H1 (cell line): ENCODE results near the gene PTPRH. TPM values are rescaled to one million over a fixed set of nuclear protein-coding genes. Genes with fewer than 3 reads are reported as not detected.

ENCODE experiments used
- CTCF ChIA-PET: fragments of 300-600 bp; sonication (Branson Sonifier 250); formaldehyde crosslinking; loops from one replicate; lab custom pipeline; 2021; ENCODE audit not compliant: partially characterized antibody; lab: Charles Lee
- POLR2A ChIA-PET: fragments of 300-600 bp; sonication (Branson Sonifier 250); formaldehyde crosslinking; loops from one replicate; lab custom pipeline; 2021; ENCODE audit warnings: inconsistent platforms; ENCODE audit not compliant: partially characterized antibody; lab: Charles Lee
- DNase-seq, 2 experiments: peaks; one replicate each; pipeline versions ENCODE4 v3.0.0 to v3.0.0-alpha.2; 2010 to 2022; ENCODE audit warnings: low spot score in 2 of 2, low read depth in 1 of 2, mixed read lengths in 1 of 2
- FAIRE-seq: peaks from 2 replicates; lab custom pipeline; 2011; peaks lifted over from hg19 to GRCh38; lab: Jason Lieb, UNC
- H2AFZ ChIP-seq: 2 replicates; pipeline ENCODE4 v1.8.1; 2012; ENCODE audit warnings: low read length, inconsistent platforms
- H2AK5ac ChIP-seq: 2 replicates; pipeline ENCODE4 v1.6.1; 2013; ENCODE audit warnings: low read depth, low read length
- H2BK120ac ChIP-seq: replicated peaks from 2 replicates; pipeline ENCODE3; 2013; ENCODE audit warnings: low read depth, low read length, inconsistent platforms
- H2BK12ac ChIP-seq: 2 replicates; pipeline ENCODE4 v1.6.1; 2013; ENCODE audit warnings: low read depth, low read length
- H2BK15ac ChIP-seq: 2 replicates; pipeline ENCODE4 v1.6.1; 2013; ENCODE audit warnings: low read length
- H2BK20ac ChIP-seq: 2 replicates; pipeline ENCODE4 v1.6.1; 2013; ENCODE audit warnings: low read length
- H2BK5ac ChIP-seq: 2 replicates; pipeline ENCODE4 v1.6.1; 2013; ENCODE audit warnings: low read depth, low read length
- H3K14ac ChIP-seq: 2 replicates; pipeline ENCODE4 v1.6.1; 2013; ENCODE audit warnings: inconsistent platforms; ENCODE audit not compliant: insufficient read length
- H3K18ac ChIP-seq: 2 replicates; pipeline ENCODE4 v1.6.1; 2013; ENCODE audit warnings: low read length; ENCODE audit errors: extremely low read depth
- H3K23ac ChIP-seq: 2 replicates; pipeline ENCODE4 v1.6.1; 2013; ENCODE audit warnings: inconsistent platforms; ENCODE audit not compliant: insufficient read length
- H3K23me2 ChIP-seq: 2 replicates; pipeline ENCODE4 v1.6.1; 2013; ENCODE audit warnings: low read depth, low read length
- H3K27ac ChIP-seq: 2 replicates; pipeline ENCODE4 v1.6.1; 2011; ENCODE audit warnings: low read depth, low read length, inconsistent platforms
- H3K27me3 ChIP-seq, 4 experiments: replicated peaks in 1 of 4; 1 replicate in 1 of 4; 2 replicates in 3 of 4; pipeline versions ENCODE4 v1.6.1 to v1.8.1; 2011 to 2013; ENCODE audit warnings: low read length in 3 of 4, mild to moderate bottlenecking in 3 of 4, inconsistent platforms in 2 of 4, mixed read lengths in 2 of 4, moderate library complexity in 1 of 4; ENCODE audit not compliant: control insufficient read depth in 3 of 4, insufficient read depth in 3 of 4; ENCODE audit errors: extremely low read depth in 1 of 4
- H3K36me3 ChIP-seq, 4 experiments: 2 replicates each; pipeline versions ENCODE4 v1.6.1 to v1.8.1; 2011 to 2013; ENCODE audit warnings: mild to moderate bottlenecking in 4 of 4, low read length in 3 of 4, moderate library complexity in 2 of 4, control low read depth in 1 of 4, inconsistent platforms in 1 of 4; ENCODE audit not compliant: insufficient read depth in 4 of 4, control insufficient read depth in 2 of 4
- H3K4ac ChIP-seq: replicated peaks from 2 replicates; pipeline ENCODE3; 2013; ENCODE audit warnings: low read length, low read depth, mixed read lengths, inconsistent platforms; ENCODE audit not compliant: insufficient read length
- H3K4me1 ChIP-seq, 4 experiments: replicated peaks in 1 of 4; 1 replicate in 1 of 4; 2 replicates in 3 of 4; pipeline versions ENCODE4 v1.6.1 to v1.8.1; 2011 to 2013; ENCODE audit warnings: low read length in 3 of 4, inconsistent platforms in 2 of 4, mixed read lengths in 1 of 4; ENCODE audit not compliant: insufficient read depth in 4 of 4, control insufficient read depth in 3 of 4
- H3K4me2 ChIP-seq, 2 experiments: 2 replicates each; pipeline versions ENCODE4 v1.6.1 to v1.8.1; 2011 to 2013; ENCODE audit warnings: low read depth in 2 of 2, low read length in 2 of 2, control low read depth in 1 of 2, inconsistent platforms in 1 of 2, mild to moderate bottlenecking in 1 of 2; ENCODE audit not compliant: insufficient read depth in 1 of 2
- H3K4me3 ChIP-seq, 4 experiments: fragments of 200-600, 300-600 bp in 1 of 4; sonication (generic), shearing (Covaris generic), sonication (Bioruptor Twin) in 1 of 4; 2 replicates each; pipeline versions ENCODE4 v1.5.1 to v1.8.1; 2011 to 2016; ENCODE audit warnings: low read length in 4 of 4, low read depth in 3 of 4, control low read depth in 2 of 4, inconsistent platforms in 2 of 4, mild to moderate bottlenecking in 2 of 4, mixed read lengths in 1 of 4, moderate library complexity in 1 of 4; ENCODE audit not compliant: insufficient read depth in 2 of 4; ENCODE audit errors: extremely low read depth in 1 of 4
- H3K56ac ChIP-seq: replicated peaks from 2 replicates; pipeline ENCODE3; 2013; ENCODE audit warnings: low read depth, mild to moderate bottlenecking, mixed read lengths, low read length, inconsistent platforms; ENCODE audit not compliant: insufficient read length
- H3K79me1 ChIP-seq: 2 replicates; pipeline ENCODE4 v1.6.1; 2013; ENCODE audit warnings: low read depth, low read length, control low read depth
- H3K79me2 ChIP-seq, 2 experiments: 2 replicates each; pipeline versions ENCODE4 v1.6.1 to v1.8.1; 2012 to 2013; ENCODE audit warnings: low read length in 2 of 2, mild to moderate bottlenecking in 2 of 2, inconsistent platforms in 1 of 2; ENCODE audit not compliant: insufficient read depth in 2 of 2, control insufficient read depth in 1 of 2
- H3K9ac ChIP-seq, 4 experiments: replicated peaks in 1 of 4; 1 replicate in 1 of 4; 2 replicates in 3 of 4; pipeline versions ENCODE4 v1.6.1 to v1.8.1; 2011 to 2013; ENCODE audit warnings: low read depth in 3 of 4, low read length in 3 of 4, control low read depth in 2 of 4, mild to moderate bottlenecking in 2 of 4, moderate library complexity in 2 of 4, inconsistent platforms in 1 of 4; ENCODE audit errors: extremely low read depth in 1 of 4
- H3K9me3 ChIP-seq, 2 experiments: 2 replicates each; pipeline versions ENCODE4 v1.6.1 to v1.8.1; 2012 to 2013; ENCODE audit warnings: mild to moderate bottlenecking in 2 of 2, moderate library complexity in 2 of 2, control low read depth in 1 of 2, inconsistent platforms in 1 of 2, low read depth in 1 of 2, low read length in 1 of 2, mixed read lengths in 1 of 2; ENCODE audit not compliant: insufficient read depth in 2 of 2
- H4K20me1 ChIP-seq, 2 experiments: replicated peaks in 1 of 2; 2 replicates each; pipeline versions ENCODE3 to v1.8.1; 2011 to 2013; ENCODE audit warnings: inconsistent platforms in 2 of 2, low read length in 2 of 2, mild to moderate bottlenecking in 1 of 2; ENCODE audit not compliant: insufficient read depth in 2 of 2, control insufficient read depth in 1 of 2
- H4K5ac ChIP-seq: 2 replicates; pipeline ENCODE4 v1.6.1; 2013; ENCODE audit warnings: low read length, low read depth, mixed read lengths, inconsistent platforms; ENCODE audit not compliant: insufficient read length
- H4K8ac ChIP-seq: 2 replicates; pipeline ENCODE4 v1.8.0; 2013; ENCODE audit warnings: mild to moderate bottlenecking, moderate library complexity, low read length, inconsistent platforms; ENCODE audit not compliant: insufficient read depth; ENCODE audit errors: extremely low read depth
- H4K91ac ChIP-seq: replicated peaks from 2 replicates; pipeline ENCODE3; 2013; ENCODE audit warnings: low read length, mixed read lengths, inconsistent platforms; ENCODE audit not compliant: insufficient read length
- SIX5 ChIP-seq: IDR thresholded peaks from 2 replicates; pipeline ENCODE4 v1.6.1; 2011; ENCODE audit warnings: mild to moderate bottlenecking, low read depth, low read length
- SP1 ChIP-seq: IDR thresholded peaks from 2 replicates; pipeline ENCODE4 v1.6.1; 2011; ENCODE audit warnings: low read depth, low read length
- TBP ChIP-seq: IDR thresholded peaks from 2 replicates; pipeline ENCODE4 v1.6.1; 2011; ENCODE audit warnings: low read depth, low read length, improper control_type of control experiment
- WGBS, 2 experiments: shearing (Covaris generic) in 1 of 2; methylation state at CpG; one replicate each; pipeline versions ENCODE4 v1.1.6 to v1.1.7; 2013 to 2015; ENCODE audit warnings: low lambda C conversion rate in 2 of 2, mixed read lengths in 2 of 2, inconsistent platforms in 1 of 2, low coverage in 1 of 2, missing lambda C conversion rate in 1 of 2; ENCODE audit not compliant: insufficient replicate concordance in 2 of 2, insufficient coverage in 1 of 2, insufficient read length in 1 of 2; ENCODE audit errors: extremely low coverage in 1 of 2, missing lambda C conversion rate in 1 of 2; 5-methylcytosine and 5-hydroxymethylcytosine counted together
- polyA plus RNA-seq, 7 experiments: library from polyadenylated mRNA; depleted of rRNA in 3 of 7; stranded (reverse) in 5 of 7; unstranded in 2 of 7; fragments of >200 nt in 5 of 7; fragments of 200-250 nt in 2 of 7; gene quantifications; 1 replicate in 5 of 7; 2 replicates in 1 of 7; 4 replicates in 1 of 7; pipeline versions ENCODE4 v1.2.1 to v1.2.3, GENCODE V29; 2011 to 2013; ENCODE audit warnings: missing spikeins in 2 of 7, mixed read lengths in 2 of 7
- total RNA-seq: library from RNA; stranded (reverse); fragmentation: NEBNext Ultra II Directional; extraction: Animal tissue kit (Norgen Biotek cat#: 25700); gene quantifications from 2 replicates; pipeline ENCODE4 v1.2.1, GENCODE V29; 2021

The PTPRH gene
- total and polyA plus RNA-seq, 2 of the 8 experiments (the other 6 are each of a cell fraction or from before 2014, with no cell fraction given), result 0.30 to 0.39 TPM

DNA sequence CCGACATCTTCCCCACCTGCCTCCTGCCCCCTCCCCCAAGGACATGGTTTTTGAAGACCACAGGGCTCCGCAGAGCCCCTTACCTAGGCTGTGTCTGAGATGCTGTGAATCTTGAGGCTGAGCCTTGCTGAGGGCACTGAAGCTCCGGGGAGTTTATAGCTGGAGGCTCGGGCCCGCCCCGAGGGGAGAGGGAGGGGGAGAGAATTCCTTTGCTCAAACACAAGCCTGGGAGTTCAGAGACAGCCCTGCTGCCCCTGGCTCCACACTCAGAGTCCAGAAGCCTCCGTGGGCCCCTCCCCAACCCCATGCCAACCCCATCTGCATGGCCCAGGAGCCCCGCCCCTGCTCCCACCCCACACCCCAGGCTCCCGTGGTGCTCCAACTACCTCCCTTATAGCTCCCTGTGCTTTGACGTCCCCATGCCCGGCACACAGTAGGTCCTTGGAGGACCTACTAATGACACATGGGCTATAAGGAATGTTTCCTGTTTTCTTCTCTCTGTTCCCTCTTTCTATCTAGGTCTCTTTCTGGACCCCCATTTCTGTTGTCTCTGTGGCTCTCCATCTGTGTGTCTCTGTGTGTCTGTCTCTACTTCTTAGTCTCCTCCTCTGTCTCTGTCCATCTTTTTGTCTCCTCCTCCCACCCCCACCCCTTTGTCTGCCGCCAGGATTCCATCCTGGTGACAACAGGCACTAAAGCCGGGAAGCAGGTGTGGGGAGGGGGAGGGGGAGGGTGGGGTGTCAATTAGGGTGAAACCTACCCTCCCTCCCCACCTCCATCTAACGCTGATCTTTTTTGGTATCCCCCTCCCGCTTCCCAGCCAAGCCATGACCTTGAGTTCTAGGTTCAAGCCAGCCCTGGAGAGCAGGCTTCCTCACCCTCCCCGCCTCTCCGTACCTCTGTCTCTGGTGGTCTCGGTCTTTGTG is 60.0 kb downstream of the PTPRH start, which contains the start of gene TNNT1:
Gene TNNT1, minus strand, starts transcription at position 129 of the 926 bp plus-strand sequence. CDS start 2,049 bp downstream, outside the sequence.
- WGBS, 2 experiments, result 22% methylated on average over 14 of the region's 18 CpGs; no CpG with 5 or more reads in 1 of the 2 experiments
- Histone ChIP-seq H2BK12ac (peak within 1 kb of the TSS; percentile 80; the same call in 1 of the 2 replicates), H4K91ac (peak within 1 kb of the TSS; percentile 51), H2BK15ac (0 out of 2 replicates have a peak within 1 kb of the TSS, but pooled peaks have one; percentile 16), H3K23me2 (peaks cover 7% of the 10 kb centered on the region; the same call in 1 of the 2 replicates), H3K9ac (no peak within 1 kb of the TSS; a peak in 1 of 7 replicates), H2BK120ac (peak within 1 kb of the TSS; percentile 66), H3K4me1 (peaks cover 6 to 24% (median 13%) of the 10 kb centered on the region in 4 experiments), H3K14ac (no peak within 1 kb of the TSS), H3K27me3 (no peaks in the 10 kb centered on the region), H4K8ac (no peak within 1 kb of the TSS), H2BK5ac (peak within 1 kb of the TSS; percentile 71)
- DNase-seq, result no peak
- no peak for FAIRE-seq
- no peak for TF ChIP-seq SP1
- peak; percentile 25; the same call in 1 of the 2 replicates for TF ChIP-seq TBP
- TF ChIP-seq SIX5, result no peak
- TF ChIP-seq, all 59 proteins: peak for 1
- peak within 1 kb of the TSS; percentile 87 for H3K18ac ChIP-seq
- H2AFZ ChIP-seq, result no peak within 1 kb of the TSS
- H3K27ac ChIP-seq, result no peak within 1 kb of the TSS
- no peaks in the 10 kb centered on the region for H4K20me1 ChIP-seq
- peak within 1 kb of the TSS; percentile 80 for H2BK20ac ChIP-seq
- H3K36me3 ChIP-seq, result peaks cover 0 to 8% (median 3%) of the 10 kb centered on the region in 4 experiments; a peak in 2 of 8 replicates
- peak within 1 kb of the TSS; percentile 60 for H3K4ac ChIP-seq
- H3K4me3 ChIP-seq, result peak within 1 kb of the TSS; percentile 17 to 83 (median 24); a peak in 6 of 8 replicates
- H3K4me2 ChIP-seq, result peak within 1 kb of the TSS; percentile 58 to 70
- CTCF ChIA-PET, result interaction anchor here (0.9 to 1.3 kb wide), 3 partner anchors 11 to 17 kb away, joined by 4 to 6 read pairs (median 4); no protein-coding TSS in a partner anchor
- H2AK5ac ChIP-seq, result peak within 1 kb of the TSS; percentile 26; the same call in 1 of the 2 replicates
- peaks cover 0 to 4% of the 10 kb centered on the region in 2 experiments; a peak in 1 of 4 replicates for H3K9me3 ChIP-seq
- H3K56ac ChIP-seq, result no peak within 1 kb of the TSS
- POLR2A ChIA-PET, result interaction anchor here (0.6 to 1.2 kb wide), 5 partner anchors 8 to 138 kb away, joined by 3 to 7 read pairs (median 3); partner anchors contain the start of genes DNAAF3 and TNNI3
- no peak within 1 kb of the TSS for H4K5ac ChIP-seq
- no peaks in the 10 kb centered on the region for H3K79me2 ChIP-seq
- H3K79me1 ChIP-seq, result no peaks in the 10 kb centered on the region; the same call in 1 of the 2 replicates
- no peak within 1 kb of the TSS for H3K23ac ChIP-seq
